ENCODE results near the gene RUNX2. TPM values are rescaled to one million over a fixed set of nuclear protein-coding genes. Genes with fewer than 3 reads are reported as not detected.

Gene RUNX2
- total and polyA plus RNA-seq, 2 donors from 2014 or later, result 2.3 to 4.7 TPM

DNA sequence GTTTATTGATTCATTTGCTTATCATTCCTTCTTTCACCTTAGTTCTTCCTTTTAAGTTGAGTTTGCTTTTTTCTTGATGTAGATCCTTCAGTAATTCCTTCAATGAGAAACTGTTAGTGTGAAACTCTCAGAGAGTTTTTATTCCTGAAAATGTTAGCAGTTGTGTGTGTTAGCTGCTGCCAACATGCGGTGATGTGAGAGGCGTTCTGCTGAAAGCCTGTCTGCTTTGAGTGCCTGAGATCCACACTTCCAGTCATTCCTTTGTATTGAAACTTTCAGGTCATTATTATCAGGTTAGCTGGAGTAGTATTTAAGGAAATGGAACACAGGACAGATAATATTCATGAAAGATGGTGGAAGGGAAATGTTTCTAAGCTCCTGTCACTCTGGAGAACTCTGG, 119.6 kb downstream of the RUNX2 start:
- Histone ChIP-seq H3K4me3 (ENCODE audit: low read length in 3 of 3) (no peak overlapping the region), H3K27ac (ENCODE audit: low read depth in 2 of 2, low read length in 2 of 2) (no peak overlapping the region), H3K36me3 (ENCODE audit: control insufficient read depth in 2 of 3, insufficient read depth in 3 of 3, low read length in 3 of 3) (no peaks in the 10 kb centered on the region), H3K27me3 (ENCODE audit: control insufficient read depth, insufficient read depth, low read length) (no peaks in the 10 kb centered on the region), H3K9ac (ENCODE audit: low read length in 3 of 3) (no peak overlapping the region), H3K4me1 (ENCODE audit: control insufficient read depth in 2 of 3, insufficient read depth in 2 of 3, low read depth in 1 of 3, low read length in 3 of 3) (peaks cover 0 to 5% (median 2%) of the 10 kb centered on the region in 3 donors), H3K9me3 (ENCODE audit: control insufficient read depth in 2 of 3, insufficient read depth in 1 of 3, low read length in 3 of 3) (no peaks in the 10 kb centered on the region)
- intact Hi-C loops (cut with DNase I), result no loop called here
- TF ChIP-seq, protein P1, sequence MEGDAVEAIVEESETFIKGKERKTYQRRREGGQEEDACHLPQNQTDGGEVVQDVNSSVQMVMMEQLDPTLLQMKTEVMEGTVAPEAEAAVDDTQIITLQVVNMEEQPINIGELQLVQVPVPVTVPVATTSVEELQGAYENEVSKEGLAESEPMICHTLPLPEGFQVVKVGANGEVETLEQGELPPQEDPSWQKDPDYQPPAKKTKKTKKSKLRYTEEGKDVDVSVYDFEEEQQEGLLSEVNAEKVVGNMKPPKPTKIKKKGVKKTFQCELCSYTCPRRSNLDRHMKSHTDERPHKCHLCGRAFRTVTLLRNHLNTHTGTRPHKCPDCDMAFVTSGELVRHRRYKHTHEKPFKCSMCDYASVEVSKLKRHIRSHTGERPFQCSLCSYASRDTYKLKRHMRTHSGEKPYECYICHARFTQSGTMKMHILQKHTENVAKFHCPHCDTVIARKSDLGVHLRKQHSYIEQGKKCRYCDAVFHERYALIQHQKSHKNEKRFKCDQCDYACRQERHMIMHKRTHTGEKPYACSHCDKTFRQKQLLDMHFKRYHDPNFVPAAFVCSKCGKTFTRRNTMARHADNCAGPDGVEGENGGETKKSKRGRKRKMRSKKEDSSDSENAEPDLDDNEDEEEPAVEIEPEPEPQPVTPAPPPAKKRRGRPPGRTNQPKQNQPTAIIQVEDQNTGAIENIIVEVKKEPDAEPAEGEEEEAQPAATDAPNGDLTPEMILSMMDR (IDR thresholded peaks at IDR 0.05; ENCODE audit: borderline replicate concordance, extremely low read depth, insufficient read depth), result no peak
- no peak for DNase-seq
- FAIRE-seq, result no peak

DNA sequence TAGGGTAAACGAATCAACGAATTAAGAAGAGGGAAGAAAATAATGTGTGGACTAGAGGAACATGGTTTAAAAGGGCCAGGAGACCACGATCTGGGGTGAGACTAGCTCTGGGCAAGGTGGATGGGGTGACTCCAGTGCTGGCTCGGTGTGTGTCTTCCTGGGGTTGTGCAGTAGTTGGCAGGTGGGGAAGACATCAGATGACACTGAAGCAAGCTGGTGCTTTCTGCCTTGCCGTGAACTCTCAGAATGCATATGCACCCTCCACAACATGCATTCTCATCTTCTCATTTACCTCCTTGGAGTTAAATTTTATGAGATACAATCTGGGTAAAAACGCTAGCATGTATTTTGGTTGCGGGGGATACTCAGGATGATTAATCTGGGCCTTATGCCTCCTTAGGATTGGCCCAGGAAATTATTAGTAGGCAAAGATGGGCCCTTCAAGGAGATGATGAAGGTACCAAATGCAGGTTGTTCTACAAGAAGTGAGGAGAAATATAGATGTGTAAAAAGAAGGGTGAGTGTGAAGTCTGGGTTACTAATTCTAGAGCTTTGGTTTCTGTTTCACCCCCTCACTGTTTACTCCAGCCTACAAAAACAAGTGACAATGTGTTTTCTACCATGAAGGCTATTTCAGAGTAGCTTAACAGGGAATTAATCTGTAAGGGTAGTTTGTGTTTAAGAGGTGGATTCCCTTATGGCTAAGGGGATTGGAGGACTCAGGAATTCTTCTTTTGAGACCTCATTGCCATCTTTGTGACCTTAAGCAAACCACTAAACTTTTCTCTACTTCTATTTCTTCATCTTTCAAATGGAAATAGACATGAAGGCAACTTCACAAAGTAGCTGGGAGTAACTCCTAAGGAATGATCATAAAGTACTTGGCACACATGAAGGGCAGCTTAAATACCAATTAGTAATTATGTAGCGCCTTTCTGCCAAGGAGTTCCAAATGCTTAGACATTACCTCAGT, 120.6 kb downstream of the RUNX2 start:
- Histone ChIP-seq H3K27ac (ENCODE audit: low read depth in 2 of 2, low read length in 2 of 2) (no peak overlapping the region), H3K27me3 (ENCODE audit: control insufficient read depth, insufficient read depth, low read length) (no peaks in the 10 kb centered on the region), H3K4me1 (ENCODE audit: control insufficient read depth in 2 of 3, insufficient read depth in 2 of 3, low read depth in 1 of 3, low read length in 3 of 3) (peaks cover 0 to 5% (median 2%) of the 10 kb centered on the region in 3 donors), H3K36me3 (ENCODE audit: control insufficient read depth in 2 of 3, insufficient read depth in 3 of 3, low read length in 3 of 3) (no peaks in the 10 kb centered on the region), H3K9ac (ENCODE audit: low read length in 3 of 3) (no peak overlapping the region), H3K9me3 (ENCODE audit: control insufficient read depth in 2 of 3, insufficient read depth in 1 of 3, low read length in 3 of 3) (no peaks in the 10 kb centered on the region), H3K4me3 (ENCODE audit: low read length in 3 of 3) (no peak overlapping the region)
- intact Hi-C loops (cut with DNase I), result no loop called here
- TF ChIP-seq, protein P1 (IDR thresholded peaks at IDR 0.05; ENCODE audit: borderline replicate concordance, extremely low read depth, insufficient read depth), result no peak
- DNase-seq (no peak), FAIRE-seq (no peak)

DNA sequence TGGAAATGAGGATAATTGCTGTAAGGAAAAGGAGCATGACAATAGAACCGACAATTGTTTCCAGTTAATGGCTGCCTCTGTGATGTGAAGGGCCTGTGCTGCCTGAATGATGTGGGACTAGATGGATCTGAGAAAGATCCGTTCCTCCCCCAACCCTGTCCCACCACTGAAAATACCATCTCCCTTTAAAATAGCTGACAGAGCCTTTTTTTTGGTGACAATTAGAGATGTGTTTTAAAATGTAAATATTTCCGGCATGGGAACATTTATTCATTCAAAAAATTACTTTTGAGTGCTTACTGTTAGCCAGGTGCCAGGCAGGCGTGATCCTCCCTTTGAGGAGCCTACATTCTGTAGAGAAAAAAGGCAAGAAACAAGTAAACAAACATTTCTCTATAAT, 122.0 kb downstream of the RUNX2 start:
- Histone ChIP-seq H3K9ac (ENCODE audit: low read length in 3 of 3) (no peak overlapping the region), H3K27ac (ENCODE audit: low read depth in 2 of 2, low read length in 2 of 2) (no peak overlapping the region), H3K4me1 (ENCODE audit: control insufficient read depth in 2 of 3, insufficient read depth in 2 of 3, low read depth in 1 of 3, low read length in 3 of 3) (peaks cover 0 to 5% (median 2%) of the 10 kb centered on the region in 3 donors), H3K9me3 (ENCODE audit: control insufficient read depth in 2 of 3, insufficient read depth in 1 of 3, low read length in 3 of 3) (no peaks in the 10 kb centered on the region), H3K36me3 (ENCODE audit: control insufficient read depth in 2 of 3, insufficient read depth in 3 of 3, low read length in 3 of 3) (no peaks in the 10 kb centered on the region), H3K27me3 (ENCODE audit: control insufficient read depth, insufficient read depth, low read length) (no peaks in the 10 kb centered on the region), H3K4me3 (ENCODE audit: low read length in 3 of 3) (no peak overlapping the region)
- intact Hi-C loops (cut with DNase I), result no loop called here
- no peak for FAIRE-seq
- no peak for DNase-seq
- TF ChIP-seq, protein P1 (IDR thresholded peaks at IDR 0.05; ENCODE audit: borderline replicate concordance, extremely low read depth, insufficient read depth), result no peak
